GM23338 (cell line): Measurements from ENCODE around the gene SLX4IP. TPM values are rescaled to one million over a fixed set of nuclear protein-coding genes. Genes with fewer than 3 reads are reported as not detected.

Source experiments
- ATAC-seq: fragments of 200-7000 bp; cut with Tn5 transposase; 3 replicates; pipeline ENCODE4 v1.9.1; 2020
- DNase-seq: peaks from one replicate; pipeline ENCODE4 v3.0.0-alpha.2; 2015; ENCODE audit warnings: low spot score
- H2AFZ ChIP-seq: fragments of 200-600 bp; sonication (generic); 2 replicates; pipeline ENCODE4 v1.8.0; 2016; ENCODE audit warnings: antibody characterized with exemption, mild to moderate bottlenecking, moderate library complexity
- H3F3A ChIP-seq: fragments of 200-600 bp; sonication (generic); replicated peaks from 2 replicates; pipeline ENCODE4 v1.8.0; 2017; ENCODE audit warnings: antibody characterized with exemption, mixed run types, low read depth
- H3K27ac ChIP-seq: fragments of 200-600 bp; sonication (generic); 2 replicates; pipeline ENCODE4 v1.6.1; 2016; ENCODE audit warnings: low read depth
- H3K27me3 ChIP-seq: fragments of 200-600 bp; sonication (generic); 2 replicates; pipeline ENCODE4 v1.8.0; 2016; ENCODE audit warnings: mild to moderate bottlenecking, mixed run types, moderate library complexity; ENCODE audit not compliant: insufficient read depth
- H3K36me3 ChIP-seq: fragments of 200-600 bp; sonication (generic); 2 replicates; pipeline ENCODE4 v1.8.0; 2016; ENCODE audit warnings: mild to moderate bottlenecking; ENCODE audit not compliant: insufficient read depth
- H3K4me1 ChIP-seq: fragments of 200-600 bp; sonication (generic); 2 replicates; pipeline ENCODE4 v1.8.0; 2016; ENCODE audit warnings: mild to moderate bottlenecking, moderate library complexity; ENCODE audit not compliant: insufficient read depth
- H3K4me2 ChIP-seq: fragments of 200-600 bp; sonication (generic); 2 replicates; pipeline ENCODE4 v1.7.1; 2017; ENCODE audit warnings: mixed run types
- H3K4me3 ChIP-seq: fragments of 200-600 bp; sonication (generic); 2 replicates; pipeline ENCODE4 v1.6.1; 2016; ENCODE audit warnings: mixed run types
- H3K79me2 ChIP-seq: fragments of 200-600 bp; sonication (generic); replicated peaks from 2 replicates; pipeline ENCODE4 v1.8.0; 2017; ENCODE audit warnings: mild to moderate bottlenecking; ENCODE audit not compliant: insufficient read depth
- H3K9me2 ChIP-seq: fragments of 200-600 bp; sonication (generic); 2 replicates; pipeline ENCODE4 v1.8.0; 2017; ENCODE audit not compliant: insufficient read depth
- H4K20me1 ChIP-seq: fragments of 200-600 bp; sonication (generic); replicated peaks from 2 replicates; pipeline ENCODE4 v1.8.0; 2017; ENCODE audit warnings: mild to moderate bottlenecking; ENCODE audit not compliant: insufficient read depth
- H3K27ac Mint-ChIP-seq: 2 replicates; pipeline ENCODE4 v1.8.0; 2020; ENCODE audit warnings: inconsistent platforms, mild to moderate bottlenecking, moderate library complexity, mixed read lengths
- H3K27me3 Mint-ChIP-seq: 3 replicates; pipeline ENCODE4 v1.8.0; 2022; ENCODE audit warnings: low read depth, mild to moderate bottlenecking, moderate library complexity, mixed read lengths, inconsistent platforms; ENCODE audit not compliant: insufficient read depth, poor library complexity
- H3K36me3 Mint-ChIP-seq: 3 replicates; pipeline ENCODE4 v1.8.0; 2021; ENCODE audit warnings: low read depth, mild to moderate bottlenecking, inconsistent platforms, moderate library complexity, mixed read lengths
- H3K4me1 Mint-ChIP-seq: 3 replicates; pipeline ENCODE4 v1.8.0; 2020; ENCODE audit warnings: mild to moderate bottlenecking, inconsistent platforms, mixed read lengths
- H3K4me3 Mint-ChIP-seq: 3 replicates; pipeline ENCODE4 v1.8.0; 2021; ENCODE audit warnings: moderate library complexity, mild to moderate bottlenecking, inconsistent platforms, mixed read lengths
- H3K9me3 Mint-ChIP-seq: 3 replicates; pipeline ENCODE4 v1.8.0; 2020; ENCODE audit warnings: moderate library complexity, mild to moderate bottlenecking, inconsistent platforms, mixed read lengths
- CREB1 ChIP-seq: fragments of 250-450 bp; sonication (Bioruptor Pico); IDR thresholded peaks from 2 replicates; pipeline ENCODE4 v1.5.0; 2020; ENCODE audit warnings: low read depth, mild to moderate bottlenecking, moderate library complexity
- CTCF ChIP-seq, 2 experiments: fragments of 200-600 bp in 1 of 2; sonication (generic) in 1 of 2; conservative IDR thresholded peaks; 2 replicates each; pipeline versions ENCODE4 v1.5.1 to v1.6.1; 2016 to 2017; ENCODE audit warnings: antibody characterized with exemption in 2 of 2, low read depth in 2 of 2, mild to moderate bottlenecking in 2 of 2, moderate library complexity in 1 of 2
- ETS1 ChIP-seq: IDR thresholded peaks from 2 replicates; pipeline ENCODE4 v1.6.1; 2016; ENCODE audit warnings: antibody characterized with exemption
- EZH2 ChIP-seq: fragments of 200-600 bp; sonication (generic); IDR thresholded peaks from one replicate; pipeline ENCODE4 v1.8.0; 2017; ENCODE audit warnings: antibody characterized with exemption, mild to moderate bottlenecking, low read depth; ENCODE audit not compliant: unreplicated experiment
- EZH2phosphoT487 ChIP-seq: fragments of 200-600 bp; sonication (generic); IDR thresholded peaks from one replicate; pipeline ENCODE4 v1.8.1; 2018; ENCODE audit warnings: antibody characterized with exemption; ENCODE audit not compliant: unreplicated experiment
- JUNB ChIP-seq: IDR thresholded peaks from one replicate; pipeline ENCODE4 v1.6.1; 2016; ENCODE audit warnings: antibody characterized with exemption; ENCODE audit not compliant: unreplicated experiment
- REST ChIP-seq: IDR thresholded peaks from one replicate; pipeline ENCODE4 v1.6.1; 2018; ENCODE audit warnings: antibody characterized with exemption; ENCODE audit not compliant: unreplicated experiment
- STAT1 ChIP-seq: IDR thresholded peaks from one replicate; pipeline ENCODE4 v1.6.1; 2016; ENCODE audit warnings: antibody characterized with exemption; ENCODE audit not compliant: unreplicated experiment
- ZNF114 ChIP-seq: fragments of 250-450 bp; sonication (Bioruptor Pico); IDR thresholded peaks from 2 replicates; pipeline ENCODE4 v1.5.0; 2020; ENCODE audit warnings: mild to moderate bottlenecking, moderate library complexity
- ZNF462 ChIP-seq: fragments of 250-450 bp; sonication (Bioruptor Pico); IDR thresholded peaks from 2 replicates; pipeline ENCODE4 v1.5.0; 2020; ENCODE audit warnings: mild to moderate bottlenecking, moderate library complexity
- polyA plus RNA-seq: library from polyadenylated mRNA; unstranded; fragments of >200 nt; fragmentation: Nextera tagmentation; extraction: Ambion mirVana; gene quantifications from 2 replicates; pipeline ENCODE4 v1.2.1, GENCODE V29; 2016
- total RNA-seq: library from RNA; depleted of rRNA; stranded (reverse); fragments of >200 nt; shearing (Covaris generic); gene quantifications from 2 replicates; pipeline ENCODE4 v1.2.3, GENCODE V29; 2014

SLX4IP gene
- total and polyA plus RNA-seq, 2 experiments from 2014 or later, result 9.1 to 9.8 TPM

GRCh38 chr20:10610251-10610650 lies 175.1 kb downstream of the SLX4IP start (continued):
- TF ChIP-seq CTCF (conservative IDR thresholded peaks at IDR 0.05; ENCODE audit: low read depth in 2 of 2) (no peak), EZH2 (no peak), CREB1 (CRISPR knock-in tag) (no peak)

- Mint-ChIP-seq H3K36me3 (peaks cover under 1% of the 10 kb centered on the region; the same call in 1 of the 3 replicates), H3K27ac (no peak overlapping the region), H3K4me3 (no peak overlapping the region), H3K4me1 (peaks cover 3% of the 10 kb centered on the region; the same call in 2 of the 3 replicates), H3K27me3 (no peaks in the 10 kb centered on the region), H3K9me3 (no peaks in the 10 kb centered on the region)
- H3K9me2 ChIP-seq, result peaks cover 7% of the 10 kb centered on the region; the same call in 1 of the 2 replicates
- H3K27me3 ChIP-seq, result no peaks in the 10 kb centered on the region
- no peaks in the 10 kb centered on the region for H3K79me2 ChIP-seq
- H3K4me3 ChIP-seq, result no peak overlapping the region
- ATAC-seq (peak; percentile 100), DNase-seq (peak; percentile 84)
- no peaks in the 10 kb centered on the region for H3K4me1 ChIP-seq
- no peaks in the 10 kb centered on the region for H3K36me3 ChIP-seq
- no peaks in the 10 kb centered on the region for H4K20me1 ChIP-seq
- H3F3A ChIP-seq, result no peaks in the 10 kb centered on the region
- no peak overlapping the region for H2AFZ ChIP-seq
- TF ChIP-seq EZH2phosphoT487 (no peak), CREB1 (CRISPR knock-in tag) (0 out of 2 replicates have a peak, but pooled peaks have one; percentile 10), JUNB (no peak), STAT1 (no peak), CTCF (conservative IDR thresholded peaks at IDR 0.05; ENCODE audit: low read depth in 2 of 2) (peak; percentile 76 to 87), ZNF462 (CRISPR knock-in tag) (no peak), ETS1 (no peak), REST (no peak), ZNF114 (no peak)
- H3K27ac ChIP-seq, result no peak overlapping the region
- no peak overlapping the region for H3K4me2 ChIP-seq
Observed at GRCh38 chr20:10611357-10611756, 176.3 kb downstream of the SLX4IP start.
